CD4-positive, alpha-beta T cell (primary cell): ENCODE results near the gene GAS7. TPM values are rescaled to one million over a fixed set of nuclear protein-coding genes. Genes with fewer than 3 reads are reported as not detected.

Source experiments
- ATAC-seq: fragments of 200-7000 bp; cut with Tn5 transposase; one replicate; pipeline ENCODE4 v1.10.0; 2022; ENCODE audit warnings: mild to moderate bottlenecking; ENCODE audit not compliant: poor library complexity
- CTCF ChIA-PET: fragments of 350-600 bp; sonication (Branson Sonifier 250); formaldehyde crosslinking; loops from one replicate; lab custom pipeline; 2021; ENCODE audit warnings: antibody characterized with exemption, inconsistent platforms; lab: Charles Lee
- POLR2A ChIA-PET: fragments of 350-600 bp; sonication (Branson Sonifier 250); formaldehyde crosslinking; loops from one replicate; lab custom pipeline; 2021; ENCODE audit warnings: antibody characterized with exemption, inconsistent platforms; lab: Charles Lee
- DNase-seq, 14 experiments: peaks; one replicate each; pipeline ENCODE4 v3.0.0-alpha.2; 2013 to 2020; ENCODE audit warnings: mixed read lengths in 2 of 14
- H3K27ac ChIP-seq, 2 donors: one replicate each; pipeline versions ENCODE4 v1.5.1 to v1.7.0; 2013; ENCODE audit warnings: low read length in 2 of 2, low read depth in 1 of 2, mild to moderate bottlenecking in 1 of 2
- H3K27me3 ChIP-seq, 2 experiments: 1 replicate in 1 of 2; 2 replicates in 1 of 2; pipeline versions ENCODE4 v1.6.1 to v1.7.0; 2013; ENCODE audit warnings: low read length in 2 of 2, control low read depth in 1 of 2, mild to moderate bottlenecking in 1 of 2, moderate library complexity in 1 of 2; ENCODE audit not compliant: insufficient read depth in 2 of 2, control insufficient read depth in 1 of 2
- H3K36me3 ChIP-seq: one replicate; pipeline ENCODE4 v1.6.1; 2013; ENCODE audit warnings: low read length, control low read depth; ENCODE audit not compliant: insufficient read depth
- H3K4me1 ChIP-seq: one replicate; pipeline ENCODE4 v1.6.1; 2013; ENCODE audit warnings: low read length, control low read depth; ENCODE audit not compliant: insufficient read depth
- H3K4me3 ChIP-seq: one replicate; pipeline ENCODE4 v1.5.1; 2013; ENCODE audit warnings: mild to moderate bottlenecking, low read length, moderate library complexity
- H3K9me3 ChIP-seq, 2 experiments: 1 replicate in 1 of 2; 2 replicates in 1 of 2; pipeline versions ENCODE4 v1.6.1 to v1.7.0; 2013; ENCODE audit warnings: low read length in 2 of 2, mild to moderate bottlenecking in 2 of 2, control low read depth in 1 of 2, moderate library complexity in 1 of 2; ENCODE audit not compliant: control insufficient read depth in 1 of 2, insufficient read depth in 1 of 2
- H3K27ac Mint-ChIP-seq: one replicate; pipeline ENCODE4 v1.8.0; 2020; ENCODE audit warnings: mixed read lengths
- H3K27me3 Mint-ChIP-seq: one replicate; pipeline ENCODE4 v1.8.0; 2021; ENCODE audit warnings: mixed read lengths
- H3K36me3 Mint-ChIP-seq: one replicate; pipeline ENCODE4 v1.8.0; 2021; ENCODE audit warnings: low read depth, mixed read lengths
- H3K4me1 Mint-ChIP-seq: one replicate; pipeline ENCODE4 v1.8.0; 2021; ENCODE audit warnings: low read depth, mixed read lengths
- H3K4me3 Mint-ChIP-seq: one replicate; pipeline ENCODE4 v1.8.0; 2020; ENCODE audit warnings: mild to moderate bottlenecking, mixed read lengths
- H3K9me3 Mint-ChIP-seq: one replicate; pipeline ENCODE4 v1.8.0; 2020; ENCODE audit warnings: mixed read lengths
- intact Hi-C, 2 experiments: fragments of 100-400 bp; cut with DNase I in 1 of 2; cut with micrococcal nuclease in 1 of 2; formaldehyde crosslinking; loops; one replicate each; pipeline versions ENCODE4 v1.15.1 to v1.9.0; 2023 to 2025; cut with DNase I, micrococcal nuclease
- total RNA-seq, 174 experiments: library from RNA in 2 of 174; stranded (reverse) in 2 of 174; gene quantifications; one replicate each; pipeline ENCODE4 v1.2.3 and lab custom pipeline; 2021 to 2026
- TF ChIP-seq, protein P1 (sequence below): fragments of 200-600 bp; IDR thresholded peaks from one replicate; pipeline ENCODE4 v1.8.0; 2022; ENCODE audit warnings: antibody characterized with exemption, mild to moderate bottlenecking

The GAS7 gene
- total RNA-seq, 2 experiments from 2014 or later, result 1.8 to 3.4 TPM

DNA sequence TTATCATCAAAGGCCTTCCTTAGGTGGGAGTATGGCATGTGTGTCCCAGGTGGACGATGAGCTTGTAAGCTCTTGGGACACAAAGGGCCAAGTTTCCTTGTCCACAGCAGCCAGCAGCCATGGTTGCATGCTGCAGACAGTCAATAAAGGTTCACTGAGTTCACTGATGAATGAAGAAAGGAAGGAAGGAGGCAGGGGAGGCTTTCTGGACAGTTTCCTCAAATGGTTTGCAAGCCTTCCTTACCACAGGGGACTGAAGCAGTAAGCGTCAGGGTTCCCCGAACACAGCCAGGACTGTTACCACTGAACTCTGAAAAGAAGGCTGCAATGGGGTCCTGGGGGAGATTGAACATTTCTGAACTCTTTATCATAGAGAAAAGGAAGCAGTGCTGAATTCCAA is 111.1 kb downstream of the GAS7 start:
- Histone ChIP-seq H3K27ac (no peak overlapping the region), H3K27me3 (no peaks in the 10 kb centered on the region), H3K9me3 (peaks cover 0 to 9% of the 10 kb centered on the region in 2 experiments), H3K4me1 (no peaks in the 10 kb centered on the region), H3K4me3 (no peak overlapping the region), H3K36me3 (no peaks in the 10 kb centered on the region)
- Mint-ChIP-seq H3K4me1 (no peaks in the 10 kb centered on the region), H3K4me3 (no peak overlapping the region), H3K9me3 (peaks cover 5% of the 10 kb centered on the region), H3K27me3 (no peaks in the 10 kb centered on the region), H3K27ac (no peak overlapping the region), H3K36me3 (no peaks in the 10 kb centered on the region)
- intact Hi-C loops, result no loop called here
- POLR2A ChIA-PET, result no interaction called here
- CTCF ChIA-PET, result no interaction called here
- no peak for ATAC-seq
- TF ChIP-seq, protein P1, sequence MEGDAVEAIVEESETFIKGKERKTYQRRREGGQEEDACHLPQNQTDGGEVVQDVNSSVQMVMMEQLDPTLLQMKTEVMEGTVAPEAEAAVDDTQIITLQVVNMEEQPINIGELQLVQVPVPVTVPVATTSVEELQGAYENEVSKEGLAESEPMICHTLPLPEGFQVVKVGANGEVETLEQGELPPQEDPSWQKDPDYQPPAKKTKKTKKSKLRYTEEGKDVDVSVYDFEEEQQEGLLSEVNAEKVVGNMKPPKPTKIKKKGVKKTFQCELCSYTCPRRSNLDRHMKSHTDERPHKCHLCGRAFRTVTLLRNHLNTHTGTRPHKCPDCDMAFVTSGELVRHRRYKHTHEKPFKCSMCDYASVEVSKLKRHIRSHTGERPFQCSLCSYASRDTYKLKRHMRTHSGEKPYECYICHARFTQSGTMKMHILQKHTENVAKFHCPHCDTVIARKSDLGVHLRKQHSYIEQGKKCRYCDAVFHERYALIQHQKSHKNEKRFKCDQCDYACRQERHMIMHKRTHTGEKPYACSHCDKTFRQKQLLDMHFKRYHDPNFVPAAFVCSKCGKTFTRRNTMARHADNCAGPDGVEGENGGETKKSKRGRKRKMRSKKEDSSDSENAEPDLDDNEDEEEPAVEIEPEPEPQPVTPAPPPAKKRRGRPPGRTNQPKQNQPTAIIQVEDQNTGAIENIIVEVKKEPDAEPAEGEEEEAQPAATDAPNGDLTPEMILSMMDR, result no peak
- DNase-seq, result no peak

DNA sequence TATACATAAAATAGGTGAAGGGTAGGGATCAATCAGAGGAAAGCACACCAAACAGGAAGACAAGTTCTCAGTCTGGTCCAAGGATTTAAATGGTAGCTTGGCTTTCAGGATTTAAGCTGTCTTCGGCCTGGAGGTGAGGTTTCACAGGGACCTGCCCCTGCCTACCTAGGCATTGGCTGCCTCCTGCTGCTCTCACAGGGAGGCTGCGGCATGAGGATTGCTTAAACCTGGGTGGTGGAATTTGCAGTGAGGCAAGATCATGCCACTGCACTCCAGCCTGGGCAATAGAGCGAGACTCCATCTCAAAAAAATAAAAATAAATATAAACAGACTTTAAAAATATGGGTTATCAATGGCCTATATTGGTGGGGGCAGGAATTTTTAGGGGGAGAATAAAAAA is 114.5 kb downstream of the GAS7 start:
- Histone ChIP-seq H3K4me3 (no peak overlapping the region), H3K27me3 (no peaks in the 10 kb centered on the region), H3K9me3 (peaks cover 0 to 9% of the 10 kb centered on the region in 2 experiments), H3K36me3 (no peaks in the 10 kb centered on the region), H3K4me1 (no peaks in the 10 kb centered on the region), H3K27ac (no peak overlapping the region)
- Mint-ChIP-seq H3K4me3 (no peak overlapping the region), H3K4me1 (no peaks in the 10 kb centered on the region), H3K27me3 (no peaks in the 10 kb centered on the region), H3K9me3 (peaks cover 9% of the 10 kb centered on the region), H3K27ac (no peak overlapping the region), H3K36me3 (no peaks in the 10 kb centered on the region)
- intact Hi-C loops, result no loop called here
- ChIA-PET CTCF (no interaction called here), POLR2A (no interaction called here)
- no peak for ATAC-seq
- no peak for DNase-seq
- TF ChIP-seq, protein P1, result no peak

DNA sequence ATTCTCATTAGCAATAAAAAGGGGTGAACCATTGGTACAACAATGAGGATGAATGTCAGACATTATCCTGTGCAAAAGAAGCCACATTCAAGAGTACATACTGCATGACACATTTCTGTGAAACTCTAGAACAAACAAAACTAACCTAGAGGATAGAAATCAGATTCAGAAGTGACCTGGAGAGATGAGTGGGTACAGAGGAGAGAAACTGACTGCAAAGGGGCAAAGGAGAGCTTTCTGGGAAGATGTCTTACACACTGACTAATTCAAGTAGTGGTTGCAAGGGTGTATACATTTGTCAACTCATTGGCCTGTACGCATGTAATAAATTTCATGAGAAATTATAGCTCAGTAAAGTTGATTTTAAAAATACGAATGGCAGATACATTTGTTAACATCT is 115.6 kb downstream of the GAS7 start:
- Mint-ChIP-seq H3K9me3 (peaks cover 10% of the 10 kb centered on the region), H3K4me1 (no peaks in the 10 kb centered on the region), H3K27me3 (no peaks in the 10 kb centered on the region), H3K27ac (no peak overlapping the region), H3K36me3 (no peaks in the 10 kb centered on the region), H3K4me3 (no peak overlapping the region)
- Histone ChIP-seq H3K9me3 (peaks cover 0 to 9% of the 10 kb centered on the region in 2 experiments), H3K4me3 (no peak overlapping the region), H3K27me3 (no peaks in the 10 kb centered on the region), H3K36me3 (no peaks in the 10 kb centered on the region), H3K4me1 (no peaks in the 10 kb centered on the region), H3K27ac (no peak overlapping the region)
- POLR2A ChIA-PET, result no interaction called here
- CTCF ChIA-PET, result no interaction called here
- TF ChIP-seq, protein P1, result no peak
- intact Hi-C loops, result no loop called here
- DNase-seq (no peak), ATAC-seq (no peak)
